ENCODE results near the gene NFIC. TPM values are rescaled to one million over a fixed set of nuclear protein-coding genes. Genes with fewer than 3 reads are reported as not detected.
A peak's percentile ranks its signal among the peaks of the same experiment; 100 is the strongest.
"Not testable (repeated sequence)": the region's sequence is repeated elsewhere in the genome, so short reads cannot be mapped to it uniquely, and the experiment has no call there.

NFIC gene
- total RNA-seq, result 1.2 TPM

GRCh38 chr19:3365836-3366752 is at the start of gene NFIC:
NFIC (plus strand) TSS chr19:3366583; CDS start chr19:3366637, 54 bp downstream.
- FAIRE-seq (no peak), DNase-seq (ENCODE audit: low spot score in 2 of 2) (peak; percentile 83 to 84)

- FAIRE-seq, result no peak
- DNase-seq (ENCODE audit: low spot score in 2 of 2), result no peak
Measured at GRCh38 chr19:3316659-3317207, 49.6 kb upstream of the NFIC start.

GRCh38 chr19:3319643-3320353 is 46.6 kb upstream of the NFIC start:
- FAIRE-seq (no peak), DNase-seq (ENCODE audit: low spot score in 2 of 2) (no peak)

GRCh38 chr19:3320354-3320670 is 46.1 kb upstream of the NFIC start:
- FAIRE-seq, result no peak
- DNase-seq (ENCODE audit: low spot score in 2 of 2), result no peak

- DNase-seq (ENCODE audit: low spot score in 2 of 2), result no peak
- FAIRE-seq, result no peak
Measured at GRCh38 chr19:3320853-3321252, 45.5 kb upstream of the NFIC start.

- DNase-seq (ENCODE audit: low spot score in 2 of 2), result no peak
- FAIRE-seq, result no peak
Measured at GRCh38 chr19:3321696-3322095, 44.7 kb upstream of the NFIC start.

- DNase-seq (ENCODE audit: low spot score in 2 of 2) (no peak), FAIRE-seq (no peak)
Measured at GRCh38 chr19:3322199-3322978, 44.0 kb upstream of the NFIC start.

GRCh38 chr19:3323026-3323425 is 43.4 kb upstream of the NFIC start:
- FAIRE-seq (no peak), DNase-seq (ENCODE audit: low spot score in 2 of 2) (no peak)

- FAIRE-seq, result no peak
- DNase-seq (ENCODE audit: low spot score in 2 of 2), result no peak
Measured at GRCh38 chr19:3323658-3324057, 42.7 kb upstream of the NFIC start.

GRCh38 chr19:3324405-3324856 is 42.0 kb upstream of the NFIC start:
- FAIRE-seq, result no peak
- DNase-seq (ENCODE audit: low spot score in 2 of 2), result no peak

GRCh38 chr19:3325451-3325850 is 40.9 kb upstream of the NFIC start:
- FAIRE-seq (no peak), DNase-seq (ENCODE audit: low spot score in 2 of 2) (no peak)

GRCh38 chr19:3328743-3329142 is 37.6 kb upstream of the NFIC start:
- DNase-seq (ENCODE audit: low spot score in 2 of 2) (no peak), FAIRE-seq (no peak)

- no peak for DNase-seq (ENCODE audit: low spot score in 2 of 2)
- FAIRE-seq, result no peak
Measured at GRCh38 chr19:3330047-3330446, 36.3 kb upstream of the NFIC start.

GRCh38 chr19:3332232-3332631 is 34.2 kb upstream of the NFIC start:
- not testable (repeated sequence) for DNase-seq (ENCODE audit: low spot score in 2 of 2); FAIRE-seq

GRCh38 chr19:3333020-3333583 is 33.3 kb upstream of the NFIC start:
- DNase-seq (ENCODE audit: low spot score in 2 of 2) (no peak), FAIRE-seq (no peak)

- DNase-seq (ENCODE audit: low spot score in 2 of 2) (no peak), FAIRE-seq (no peak)
Measured at GRCh38 chr19:3333662-3334061, 32.7 kb upstream of the NFIC start.

GRCh38 chr19:3334749-3335430 is 31.5 kb upstream of the NFIC start:
- not testable (repeated sequence) for DNase-seq (ENCODE audit: low spot score in 2 of 2); FAIRE-seq

GRCh38 chr19:3335431-3336350 is 30.7 kb upstream of the NFIC start:
- DNase-seq (ENCODE audit: low spot score in 2 of 2) (no peak), FAIRE-seq (no peak)

GRCh38 chr19:3336351-3336679 is 30.1 kb upstream of the NFIC start:
- DNase-seq (ENCODE audit: low spot score in 2 of 2) (no peak), FAIRE-seq (no peak)

Data from frontal cortex (tissue), 4 donors.